MM.1S (cell line): ENCODE results near the gene FAM120B.
"Not testable (repeated sequence)": the region's sequence is repeated elsewhere in the genome, so short reads cannot be mapped to it uniquely, and the experiment has no call there.

Source experiments
- DNase-seq: peaks from one replicate; pipeline ENCODE4 v3.0.0-alpha.2; 2015
- H2AFZ ChIP-seq: fragments of 300-600 bp; sonication (generic); 2 replicates; pipeline ENCODE4 v1.6.0; 2016; ENCODE audit warnings: antibody characterized with exemption, low read length
- H3F3A ChIP-seq: fragments of 300-600 bp; sonication (generic); 2 replicates; pipeline ENCODE4 v1.6.1; 2016; ENCODE audit warnings: mild to moderate bottlenecking, antibody characterized with exemption, low read length, moderate library complexity, mixed read lengths; ENCODE audit not compliant: insufficient read depth
- H3K27ac ChIP-seq: fragments of 300-600 bp; sonication (generic); 2 replicates; pipeline ENCODE4 v1.5.1; 2016; ENCODE audit warnings: mild to moderate bottlenecking, low read length
- H3K27me3 ChIP-seq: fragments of 300-600 bp; sonication (generic); replicated peaks from 2 replicates; pipeline ENCODE4 v1.6.0; 2016; ENCODE audit warnings: low read length; ENCODE audit not compliant: insufficient read depth
- H3K36me3 ChIP-seq: fragments of 300-600 bp; sonication (generic); replicated peaks from 2 replicates; pipeline ENCODE4 v1.6.1; 2016; ENCODE audit warnings: mild to moderate bottlenecking, low read length, mixed read lengths; ENCODE audit not compliant: insufficient read depth
- H3K4me1 ChIP-seq: fragments of 300-600 bp; sonication (generic); 2 replicates; pipeline ENCODE4 v1.6.1; 2016; ENCODE audit warnings: low read length, mixed read lengths
- H3K4me2 ChIP-seq: fragments of 300-600 bp; sonication (generic); 2 replicates; pipeline ENCODE4 v1.6.0; 2016; ENCODE audit warnings: low read depth, low read length
- H3K4me3 ChIP-seq: fragments of 300-600 bp; sonication (generic); 2 replicates; pipeline ENCODE4 v1.5.1; 2016; ENCODE audit warnings: low read length, mixed read lengths
- H3K79me2 ChIP-seq: fragments of 300-600 bp; sonication (generic); 2 replicates; pipeline ENCODE4 v1.6.1; 2016; ENCODE audit warnings: mixed run types, low read length, mixed read lengths
- H3K9ac ChIP-seq: fragments of 300-600 bp; sonication (generic); 2 replicates; pipeline ENCODE4 v1.6.1; 2016; ENCODE audit warnings: low read length, mixed read lengths
- H3K9me2 ChIP-seq: fragments of 300-600 bp; sonication (generic); replicated peaks from 2 replicates; pipeline ENCODE4 v1.6.1; 2016; ENCODE audit warnings: mild to moderate bottlenecking, low read length, mixed read lengths; ENCODE audit not compliant: insufficient read depth
- H3K9me3 ChIP-seq: fragments of 300-600 bp; sonication (generic); replicated peaks from 2 replicates; pipeline ENCODE4 v1.6.1; 2016; ENCODE audit warnings: mild to moderate bottlenecking, low read length, mixed read lengths; ENCODE audit not compliant: insufficient read depth
- H4K20me1 ChIP-seq: fragments of 300-600 bp; sonication (generic); 2 replicates; pipeline ENCODE4 v1.6.1; 2016; ENCODE audit warnings: mild to moderate bottlenecking, low read length, moderate library complexity, mixed read lengths; ENCODE audit not compliant: insufficient read depth
- EZH2 ChIP-seq: fragments of 300-600 bp; sonication (generic); optimal IDR thresholded peaks from 2 replicates; pipeline ENCODE3; 2017; ENCODE audit warnings: low read depth, mild to moderate bottlenecking, antibody characterized with exemption, low read length, mixed read lengths
- EZH2phosphoT487 ChIP-seq: fragments of 300-600 bp; sonication (generic); IDR thresholded peaks from 2 replicates; pipeline ENCODE4 v1.6.1; 2018; ENCODE audit warnings: antibody characterized with exemption, low read length
- TF ChIP-seq, protein P1 (sequence below): fragments of 300-600 bp; sonication (generic); IDR thresholded peaks from 2 replicates; pipeline ENCODE4 v1.5.1; 2016; ENCODE audit warnings: antibody characterized with exemption, low read length, mixed read lengths

Gene FAM120B

DNA sequence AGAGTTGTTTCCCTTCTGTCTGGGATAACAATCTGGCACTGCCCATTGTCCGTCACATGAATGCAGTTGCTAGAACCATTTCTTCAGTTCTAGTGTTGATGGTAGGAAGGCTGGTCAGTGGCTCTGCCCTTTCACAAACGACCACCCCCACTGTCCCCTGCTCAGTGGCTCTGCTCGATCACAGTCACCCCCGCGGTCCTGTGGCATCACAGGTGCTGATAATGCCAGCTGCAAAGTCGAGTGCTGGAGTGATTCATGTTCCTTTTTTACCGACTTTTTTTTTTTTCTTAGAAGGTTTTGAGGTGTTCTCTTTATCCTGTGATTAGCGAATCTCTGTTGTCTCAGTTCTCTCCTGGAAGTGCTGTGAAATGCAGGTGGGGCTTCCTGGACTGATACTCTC is 22.8 kb downstream of the FAM120B start:
- H3K9ac ChIP-seq: no peak overlapping the region
- no peaks in the 10 kb centered on the region for H3K36me3 ChIP-seq
- H4K20me1 ChIP-seq: no peaks in the 10 kb centered on the region
- TF ChIP-seq, protein P1, sequence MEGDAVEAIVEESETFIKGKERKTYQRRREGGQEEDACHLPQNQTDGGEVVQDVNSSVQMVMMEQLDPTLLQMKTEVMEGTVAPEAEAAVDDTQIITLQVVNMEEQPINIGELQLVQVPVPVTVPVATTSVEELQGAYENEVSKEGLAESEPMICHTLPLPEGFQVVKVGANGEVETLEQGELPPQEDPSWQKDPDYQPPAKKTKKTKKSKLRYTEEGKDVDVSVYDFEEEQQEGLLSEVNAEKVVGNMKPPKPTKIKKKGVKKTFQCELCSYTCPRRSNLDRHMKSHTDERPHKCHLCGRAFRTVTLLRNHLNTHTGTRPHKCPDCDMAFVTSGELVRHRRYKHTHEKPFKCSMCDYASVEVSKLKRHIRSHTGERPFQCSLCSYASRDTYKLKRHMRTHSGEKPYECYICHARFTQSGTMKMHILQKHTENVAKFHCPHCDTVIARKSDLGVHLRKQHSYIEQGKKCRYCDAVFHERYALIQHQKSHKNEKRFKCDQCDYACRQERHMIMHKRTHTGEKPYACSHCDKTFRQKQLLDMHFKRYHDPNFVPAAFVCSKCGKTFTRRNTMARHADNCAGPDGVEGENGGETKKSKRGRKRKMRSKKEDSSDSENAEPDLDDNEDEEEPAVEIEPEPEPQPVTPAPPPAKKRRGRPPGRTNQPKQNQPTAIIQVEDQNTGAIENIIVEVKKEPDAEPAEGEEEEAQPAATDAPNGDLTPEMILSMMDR: no peak
- TF ChIP-seq EZH2phosphoT487 (no peak), EZH2 (no peak)
- no peak for DNase-seq
- no peak overlapping the region for H3K27ac ChIP-seq
- no peaks in the 10 kb centered on the region for H3K27me3 ChIP-seq
- H3K4me2 ChIP-seq: no peak overlapping the region
- H3F3A ChIP-seq: no peaks in the 10 kb centered on the region
- H3K9me3 ChIP-seq: no peaks in the 10 kb centered on the region
- H3K79me2 ChIP-seq: no peaks in the 10 kb centered on the region
- H2AFZ ChIP-seq: no peak overlapping the region
- no peaks in the 10 kb centered on the region for H3K9me2 ChIP-seq
- no peak overlapping the region for H3K4me3 ChIP-seq
- H3K4me1 ChIP-seq: no peaks in the 10 kb centered on the region

- not testable (repeated sequence) for H3F3A ChIP-seq, H3K4me2 ChIP-seq, H3K9me2 ChIP-seq, H3K27me3 ChIP-seq, H3K4me3 ChIP-seq, H4K20me1 ChIP-seq, H3K4me1 ChIP-seq, H3K36me3 ChIP-seq, H2AFZ ChIP-seq, H3K79me2 ChIP-seq, H3K9me3 ChIP-seq, DNase-seq, H3K9ac ChIP-seq, H3K27ac ChIP-seq
Observed at GRCh38 chr6:170335199-170335598, 28.6 kb downstream of the FAM120B start.

DNA sequence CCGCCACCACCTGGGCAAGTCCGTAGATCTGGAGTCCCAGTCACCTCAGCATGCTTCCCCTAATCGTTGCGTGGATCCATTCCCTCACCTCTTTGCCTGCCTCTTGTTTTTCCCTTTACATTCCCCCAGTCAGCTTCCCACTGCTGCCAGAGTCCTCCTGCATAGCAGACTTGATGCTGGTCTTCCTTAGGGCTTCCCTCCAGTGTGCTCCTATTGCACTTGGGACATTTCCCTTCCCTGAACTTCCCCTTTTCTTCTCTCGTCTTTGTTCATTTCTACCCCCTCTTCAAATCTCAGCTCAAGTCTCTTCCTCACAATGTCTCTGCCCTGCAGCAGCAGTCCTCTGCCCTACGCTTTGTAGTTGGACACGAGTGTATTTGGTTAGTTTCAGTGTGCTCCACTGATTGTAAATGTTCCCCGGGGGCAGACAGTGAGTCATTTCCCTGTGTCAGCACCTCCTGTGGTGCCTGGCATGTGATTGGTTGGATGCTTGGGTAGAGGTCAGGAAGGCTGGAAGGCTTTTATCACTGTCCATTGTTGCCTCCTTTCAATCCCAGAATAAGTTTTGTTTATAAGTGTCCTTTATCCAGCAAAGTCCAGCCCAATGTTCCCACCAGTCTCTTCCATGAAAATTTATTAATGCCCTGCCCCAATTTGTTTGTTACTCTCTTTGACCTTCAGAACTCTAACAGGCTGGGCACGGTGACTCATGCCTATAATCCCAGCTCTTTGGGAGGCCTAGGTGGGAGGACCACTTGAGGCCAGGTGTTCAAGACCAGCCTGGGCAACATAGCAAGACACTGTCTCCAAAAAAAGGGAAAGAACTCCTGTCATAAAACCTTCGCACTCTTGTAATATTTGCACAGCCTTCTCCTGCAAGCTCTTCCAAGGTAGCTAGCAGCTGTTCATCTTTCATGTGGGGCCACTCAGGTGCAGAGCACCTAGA is 38.3 kb downstream of the FAM120B start:
- no peak overlapping the region for H2AFZ ChIP-seq
- H3K27me3 ChIP-seq: no peaks in the 10 kb centered on the region
- TF ChIP-seq EZH2phosphoT487 (no peak), EZH2 (no peak)
- no peaks in the 10 kb centered on the region for H3K79me2 ChIP-seq
- no peaks in the 10 kb centered on the region for H3K36me3 ChIP-seq
- H3K27ac ChIP-seq: no peak overlapping the region
- DNase-seq: no peak
- no peak overlapping the region for H3K9ac ChIP-seq
- H4K20me1 ChIP-seq: no peaks in the 10 kb centered on the region
- no peak overlapping the region for H3K4me2 ChIP-seq
- no peaks in the 10 kb centered on the region for H3K9me3 ChIP-seq
- no peaks in the 10 kb centered on the region for H3K4me1 ChIP-seq
- no peak overlapping the region for H3K4me3 ChIP-seq
- H3F3A ChIP-seq: no peaks in the 10 kb centered on the region
- H3K9me2 ChIP-seq: no peaks in the 10 kb centered on the region

DNA sequence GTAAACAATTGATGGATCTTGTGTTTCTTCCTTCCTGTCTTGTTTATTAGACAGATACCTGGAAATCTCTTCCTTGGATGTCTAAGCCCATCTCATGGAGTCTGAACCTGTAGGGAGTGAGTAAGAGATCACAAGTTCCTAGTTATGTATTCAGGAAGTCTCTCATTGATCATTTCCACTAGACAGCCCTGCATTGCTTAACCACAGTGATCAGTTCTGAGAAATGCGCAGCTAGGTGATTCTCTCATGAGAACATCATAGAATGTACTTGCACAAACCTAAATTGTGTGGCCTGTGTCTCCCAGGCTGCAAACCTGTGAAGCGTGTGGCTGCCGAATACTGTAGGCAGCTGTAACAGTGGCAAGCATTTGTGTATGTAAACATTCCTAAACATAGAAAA is 39.1 kb downstream of the FAM120B start:
- TF ChIP-seq EZH2phosphoT487 (no peak), EZH2 (no peak)
- TF ChIP-seq, protein P1: no peak
- DNase-seq: no peak
- Histone ChIP-seq H3K9me2 (no peaks in the 10 kb centered on the region), H3K4me1 (no peaks in the 10 kb centered on the region), H4K20me1 (no peaks in the 10 kb centered on the region), H3K4me2 (no peak overlapping the region), H3K79me2 (no peaks in the 10 kb centered on the region), H3K9ac (no peak overlapping the region), H2AFZ (no peak overlapping the region), H3F3A (no peaks in the 10 kb centered on the region), H3K27me3 (no peaks in the 10 kb centered on the region), H3K27ac (no peak overlapping the region), H3K36me3 (no peaks in the 10 kb centered on the region; the same call in 1 of the 2 replicates), H3K4me3 (no peak overlapping the region), H3K9me3 (no peaks in the 10 kb centered on the region)
